ENCODE measurements around the gene SUSD6.
"Not testable (repeated sequence)": the region's sequence is repeated elsewhere in the genome, so short reads cannot be mapped to it uniquely, and the experiment has no call there.

Gene SUSD6

DNA sequence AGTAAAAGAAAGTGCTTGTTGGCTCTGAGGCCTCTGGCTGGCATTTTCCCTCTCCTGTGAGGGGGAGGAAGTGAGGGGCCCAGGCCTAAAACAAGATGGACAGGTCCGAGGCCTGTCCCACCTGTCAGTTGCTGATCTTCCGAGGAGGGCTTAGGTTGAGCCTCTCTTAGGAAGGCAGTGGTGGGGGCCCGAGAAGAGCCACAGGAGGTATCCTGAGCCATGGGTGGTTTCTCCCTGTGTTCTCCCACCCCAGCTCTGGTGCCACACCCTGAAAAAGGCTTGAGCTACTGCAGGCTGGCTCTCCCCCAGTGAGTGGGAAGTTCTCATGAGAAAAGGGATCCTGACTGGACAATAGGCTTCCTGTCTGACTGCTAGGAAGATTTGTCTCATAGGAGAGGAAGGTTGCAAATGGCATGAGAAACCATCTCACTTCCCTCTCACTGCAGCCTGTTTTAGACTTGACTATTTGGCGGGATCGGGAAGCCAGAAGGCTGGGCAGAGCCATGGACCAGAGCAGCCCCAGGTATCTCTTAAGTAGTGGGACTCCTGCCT, 83.4 kb downstream of the SUSD6 start:
- no peak for DNase-seq (ENCODE audit: low read depth)

- DNase-seq (ENCODE audit: low read depth), result no peak
Measured at GRCh38 chr14:69695322-69696203, 84.2 kb downstream of the SUSD6 start.

- DNase-seq (ENCODE audit: low read depth), result no peak
Measured at GRCh38 chr14:69696204-69696527, 84.8 kb downstream of the SUSD6 start.

DNA sequence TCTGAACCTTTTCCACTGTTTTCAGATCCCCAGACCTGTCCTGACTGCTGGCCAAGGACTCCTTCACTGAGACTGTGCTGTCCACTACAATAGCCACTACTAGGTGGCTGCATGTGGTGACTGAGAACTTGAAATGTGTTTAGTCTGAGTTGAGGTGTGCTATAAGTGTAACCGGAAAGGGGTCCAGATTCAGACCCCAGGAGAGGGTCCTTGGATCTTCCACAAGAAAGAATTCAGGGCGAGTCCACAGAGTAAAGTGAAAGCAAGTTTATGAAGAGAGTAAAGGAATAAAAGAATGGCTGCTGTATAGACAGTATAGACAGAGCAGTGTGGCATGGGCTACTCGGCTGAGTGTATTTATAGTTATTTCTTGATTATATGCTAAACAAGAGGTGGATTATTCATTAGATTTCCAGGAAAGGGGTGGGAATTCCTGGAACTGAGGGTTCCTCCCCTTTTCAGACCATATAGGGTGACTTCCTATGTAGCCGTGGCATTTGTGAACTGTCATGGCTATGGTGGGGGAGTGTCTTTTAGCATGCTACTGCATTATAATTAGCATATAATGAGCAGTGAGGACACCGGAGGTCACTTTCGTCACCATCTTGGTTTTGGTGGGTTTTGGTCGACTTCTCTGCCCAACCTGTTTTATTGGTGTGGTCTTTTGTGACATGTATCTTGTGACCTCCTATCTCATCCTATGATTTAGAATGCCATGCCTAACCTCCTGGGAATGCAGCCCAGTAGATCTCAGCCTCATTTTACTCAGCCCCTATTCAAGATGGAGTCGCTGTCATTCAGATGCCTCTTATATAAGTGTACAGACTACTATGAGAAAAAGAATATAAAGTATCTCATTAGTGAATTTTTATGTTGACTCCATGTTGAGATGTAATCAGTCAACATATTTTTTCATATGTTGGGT, 85.5 kb downstream of the SUSD6 start:
- DNase-seq (ENCODE audit: low read depth), result no peak

GRCh38 chr14:69698572-69698971, 87.2 kb downstream of the SUSD6 start:
- DNase-seq (ENCODE audit: low read depth), result no peak

GRCh38 chr14:69699243-69699642, 87.8 kb downstream of the SUSD6 start:
- DNase-seq (ENCODE audit: low read depth), result not testable (repeated sequence)

DNA sequence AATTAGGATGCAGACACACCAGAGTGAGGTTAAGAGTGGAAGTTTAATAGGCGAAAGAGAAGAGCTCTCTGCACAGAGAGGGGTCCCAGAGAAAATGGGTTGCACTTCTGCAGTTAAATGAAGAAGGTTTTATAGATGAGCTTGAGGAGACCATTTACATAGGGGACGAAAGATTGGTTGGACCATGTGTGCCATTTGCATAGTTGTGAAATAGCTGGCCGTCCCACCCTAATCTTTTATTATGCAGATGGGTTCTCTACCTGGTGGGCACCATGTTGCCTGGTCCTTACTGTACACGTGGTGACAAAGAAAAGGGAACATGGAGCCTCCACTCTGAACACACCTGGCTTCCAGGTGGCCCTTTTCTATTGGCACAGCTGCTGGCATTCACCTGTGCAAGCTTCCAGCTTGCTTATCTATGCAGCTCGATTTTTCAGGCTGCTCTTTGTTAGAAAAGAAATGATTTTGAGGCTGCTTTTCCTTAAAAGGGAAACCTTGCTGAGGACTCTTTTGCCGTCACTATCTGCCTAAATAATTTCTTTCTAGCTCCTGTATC, 88.4 kb downstream of the SUSD6 start:
- DNase-seq (ENCODE audit: low read depth), result no peak

- DNase-seq (ENCODE audit: low read depth), result no peak
Measured at GRCh38 chr14:69700575-69700974, 89.2 kb downstream of the SUSD6 start.

- no peak for DNase-seq (ENCODE audit: low read depth)
Measured at GRCh38 chr14:69701291-69701690, 89.9 kb downstream of the SUSD6 start.

GRCh38 chr14:69701857-69702256, 90.5 kb downstream of the SUSD6 start:
- no peak for DNase-seq (ENCODE audit: low read depth)

- DNase-seq (ENCODE audit: low read depth), result no peak
Measured at GRCh38 chr14:69703047-69704039, 91.9 kb downstream of the SUSD6 start.

- no peak for DNase-seq (ENCODE audit: low read depth)
Measured at GRCh38 chr14:69704319-69704718, 92.9 kb downstream of the SUSD6 start.

GRCh38 chr14:69705706-69706105, 94.3 kb downstream of the SUSD6 start:
- DNase-seq (ENCODE audit: low read depth), result no peak

DNA sequence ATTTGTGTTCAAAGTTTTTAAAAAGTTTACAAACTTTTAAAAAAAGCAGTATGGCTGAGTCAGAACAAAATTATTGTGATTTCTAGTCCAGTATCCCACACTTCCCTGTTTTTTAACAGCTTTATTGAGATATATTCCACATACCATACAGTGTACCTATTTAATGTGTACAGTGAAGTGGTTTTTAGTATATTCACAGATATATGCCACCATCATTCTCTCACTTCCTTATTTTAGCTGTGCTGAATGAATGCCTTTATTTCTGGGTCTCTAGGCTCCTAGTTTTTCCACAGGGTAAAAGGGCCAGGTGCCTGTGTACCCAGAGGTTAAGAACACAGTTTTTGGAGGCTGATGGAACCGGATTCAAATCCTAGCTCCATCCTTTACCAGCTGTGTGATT, 96.7 kb downstream of the SUSD6 start:
- no peak for DNase-seq (ENCODE audit: low read depth)

DNA sequence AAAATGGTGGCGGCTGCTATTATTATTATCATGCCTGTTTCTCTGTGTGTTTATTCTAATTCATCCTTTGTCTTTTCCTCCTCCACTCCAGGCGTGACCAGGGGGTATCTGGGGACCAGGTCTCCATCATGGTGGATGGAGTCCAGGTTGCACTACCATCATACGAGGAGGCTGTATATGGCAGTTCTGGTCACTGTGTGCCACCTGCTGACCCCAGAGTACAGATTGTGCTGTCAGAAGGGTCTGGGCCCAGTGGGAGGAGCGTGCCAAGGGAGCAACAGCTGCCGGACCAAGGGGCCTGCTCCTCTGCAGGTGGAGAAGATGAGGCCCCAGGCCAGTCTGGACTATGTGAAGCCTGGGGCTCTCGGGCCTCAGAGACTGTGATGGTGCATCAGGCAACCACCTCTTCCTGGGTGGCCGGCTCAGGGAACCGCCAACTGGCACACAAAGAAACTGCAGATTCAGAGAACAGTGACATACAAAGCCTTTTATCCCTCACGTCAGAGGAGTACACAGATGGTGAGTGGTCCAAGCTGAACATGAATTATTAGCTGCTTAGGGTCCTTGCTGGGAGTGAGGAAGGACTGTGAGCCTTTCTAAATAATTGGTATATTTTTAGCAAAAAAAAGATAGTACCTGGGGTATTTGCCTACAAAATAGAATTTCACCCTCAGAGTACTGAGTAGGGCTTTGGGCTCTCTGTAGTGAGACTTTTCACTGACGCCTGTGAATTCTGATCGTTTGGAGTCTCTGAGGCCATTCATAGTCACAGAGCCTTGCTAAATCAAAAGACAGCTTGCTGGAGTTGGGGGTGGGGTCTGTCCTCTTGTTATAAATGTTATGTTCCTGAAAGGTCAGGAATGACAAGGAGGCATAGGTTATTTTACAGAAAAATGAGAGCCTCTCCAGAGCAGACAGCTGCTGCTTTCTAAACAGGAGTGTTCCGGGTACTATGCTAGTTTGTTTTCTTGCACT, 97.5 kb downstream of the SUSD6 start:
- DNase-seq (ENCODE audit: low read depth), result no peak

DNA sequence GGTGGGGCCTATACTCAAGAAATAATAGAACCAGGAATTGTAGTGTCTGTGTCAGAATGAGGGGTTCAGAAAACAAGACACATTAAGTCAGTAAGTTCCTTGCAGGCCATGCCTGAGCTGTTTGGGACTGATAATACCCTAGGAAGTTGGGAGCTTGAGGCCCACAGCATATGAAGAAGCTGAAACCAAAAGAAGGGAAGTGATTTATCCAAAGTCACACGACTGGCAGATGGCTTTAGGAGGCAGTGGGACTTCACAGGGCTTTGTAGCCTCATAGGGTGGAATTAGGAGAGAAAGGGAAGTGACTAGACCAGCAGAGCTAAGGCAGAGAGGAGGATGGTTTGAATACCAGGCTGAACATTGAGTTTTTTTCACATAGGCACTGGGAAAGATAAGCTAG, 99.0 kb downstream of the SUSD6 start:
- DNase-seq (ENCODE audit: low read depth), result no peak

- no peak for DNase-seq (ENCODE audit: low read depth)
Measured at GRCh38 chr14:69711065-69711464, 99.7 kb downstream of the SUSD6 start.

- DNase-seq (ENCODE audit: low read depth), result no peak
Measured at GRCh38 chr14:69711477-69711876, 100.1 kb downstream of the SUSD6 start.

- no peak for DNase-seq (ENCODE audit: low read depth)
Measured at GRCh38 chr14:69711881-69712560, 100.6 kb downstream of the SUSD6 start.
